ENCODE results near the gene MLEC. TPM values are rescaled to one million over a fixed set of nuclear protein-coding genes. Genes with fewer than 3 reads are reported as not detected.

The MLEC gene
- total and polyA plus RNA-seq, 5 donors = 93.6 to 257 (median 191) TPM

- Histone ChIP-seq H3K4me3 (ENCODE audit: low read length) (peak overlapping the region; percentile 59), H3K4me1 (ENCODE audit: control insufficient read depth, insufficient read depth, low read length) (peaks cover 14% of the 10 kb centered on the region), H3K27ac (ENCODE audit: low read length) (no peak overlapping the region), H3K9me3 (ENCODE audit: control insufficient read depth, low read length) (no peaks in the 10 kb centered on the region), H3K27me3 (ENCODE audit: control insufficient read depth, insufficient read depth) (no peaks in the 10 kb centered on the region)
- WGBS = 12% methylated on average over 33 of the region's 33 CpGs
- DNase-seq (peak in 2 of 3 donors; percentile 81 to 84), ATAC-seq (peak in 1 of 2 donors; percentile 3)
- intact Hi-C loops (cut with DNase I) = loop anchor here in 3 of 4 donors (5.0 to 10.0 kb wide), 5 partner anchors 55 to 325 kb away; partner anchors contain the start of genes UNC119B (in 2 of the 3), HNF1A (in 1 of the 3) and POP5 (in 1 of the 3)
These were observed 37.3 kb upstream of the MLEC start for GRCh38 chr12:120649442-120650232.

DNA sequence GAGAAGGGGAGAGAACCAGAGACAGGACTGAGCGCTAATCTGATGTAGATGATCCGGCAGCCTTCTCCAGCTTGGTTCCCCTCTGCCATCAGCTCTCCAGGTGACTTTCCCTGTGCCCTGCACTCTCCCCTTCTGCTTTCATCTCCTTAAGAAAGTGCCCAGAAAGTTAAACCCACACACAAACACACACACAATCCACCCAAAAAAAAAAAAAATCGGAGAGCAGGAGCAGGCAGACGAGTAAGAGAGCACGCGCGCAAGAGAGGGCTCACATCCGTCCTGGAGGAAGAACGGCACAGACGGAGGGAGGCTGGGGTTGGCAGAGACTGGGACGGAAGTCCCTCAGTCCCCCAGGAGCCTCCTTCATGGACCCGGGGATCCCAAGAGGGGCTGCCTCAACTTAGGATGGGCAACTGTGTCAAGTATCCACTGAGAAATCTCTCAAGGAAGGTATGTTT is 36.7 kb upstream of the MLEC start:
- peaks cover 14% of the 10 kb centered on the region for H3K4me1 ChIP-seq (ENCODE audit: control insufficient read depth, insufficient read depth, low read length)
- H3K4me3 ChIP-seq (ENCODE audit: low read length) = no peak overlapping the region
- intact Hi-C loops (cut with DNase I) = no loop called here
- H3K27ac ChIP-seq (ENCODE audit: low read length) = no peak overlapping the region
- no peak for DNase-seq
- H3K27me3 ChIP-seq (ENCODE audit: control insufficient read depth, insufficient read depth) = no peaks in the 10 kb centered on the region
- 51% methylated on average over 12 of the region's 12 CpGs for WGBS
- H3K9me3 ChIP-seq (ENCODE audit: control insufficient read depth, low read length) = no peaks in the 10 kb centered on the region
- ATAC-seq = no peak

DNA sequence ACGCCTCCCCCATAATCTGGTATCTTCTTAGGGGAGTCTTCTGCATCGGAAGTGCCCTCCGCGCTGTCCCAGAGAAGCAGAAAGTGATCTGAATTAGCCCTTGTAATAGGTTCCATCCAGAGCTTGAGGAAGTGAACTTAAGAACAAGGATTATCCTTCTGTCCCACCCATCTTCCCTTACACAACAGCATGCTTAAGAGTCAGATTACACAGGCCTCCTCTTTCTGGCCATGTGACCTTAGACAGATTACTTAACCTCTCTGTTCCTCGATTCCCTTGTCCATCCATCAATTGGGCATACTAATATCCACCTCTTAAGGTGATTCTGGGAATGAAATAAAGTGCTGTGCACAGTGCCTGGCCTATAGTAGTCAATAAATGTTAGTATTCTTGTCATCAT is 35.1 kb upstream of the MLEC start:
- DNase-seq (no peak), ATAC-seq (no peak)
- 51% methylated on average over 5 of the region's 5 CpGs for WGBS
- Histone ChIP-seq H3K4me1 (ENCODE audit: control insufficient read depth, insufficient read depth, low read length) (peaks cover 12% of the 10 kb centered on the region), H3K9me3 (ENCODE audit: control insufficient read depth, low read length) (no peaks in the 10 kb centered on the region), H3K27ac (ENCODE audit: low read length) (no peak overlapping the region), H3K4me3 (ENCODE audit: low read length) (no peak overlapping the region), H3K27me3 (ENCODE audit: control insufficient read depth, insufficient read depth) (no peaks in the 10 kb centered on the region)
- intact Hi-C loops (cut with DNase I) = no loop called here

GRCh38 chr12:120652656-120653435 is 34.1 kb upstream of the MLEC start:
- DNase-seq = no peak
- 56% methylated on average over 10 of the region's 10 CpGs for WGBS
- H3K4me1 ChIP-seq (ENCODE audit: control insufficient read depth, insufficient read depth, low read length) = peaks cover 12% of the 10 kb centered on the region
- H3K27ac ChIP-seq (ENCODE audit: low read length) = no peak overlapping the region
- intact Hi-C loops (cut with DNase I) = no loop called here
- no peaks in the 10 kb centered on the region for H3K27me3 ChIP-seq (ENCODE audit: control insufficient read depth, insufficient read depth)
- H3K9me3 ChIP-seq (ENCODE audit: control insufficient read depth, low read length) = no peaks in the 10 kb centered on the region
- no peak overlapping the region for H3K4me3 ChIP-seq (ENCODE audit: low read length)
- ATAC-seq = no peak

GRCh38 chr12:120653611-120654010 is 33.3 kb upstream of the MLEC start:
- no peak overlapping the region for H3K4me3 ChIP-seq (ENCODE audit: low read length)
- peaks cover 12% of the 10 kb centered on the region for H3K4me1 ChIP-seq (ENCODE audit: control insufficient read depth, insufficient read depth, low read length)
- H3K27ac ChIP-seq (ENCODE audit: low read length) = peak overlapping the region; percentile 82
- H3K27me3 ChIP-seq (ENCODE audit: control insufficient read depth, insufficient read depth) = no peaks in the 10 kb centered on the region
- WGBS = 89% methylated on average over 11 of the region's 11 CpGs
- ATAC-seq (no peak), DNase-seq (no peak)
- intact Hi-C loops (cut with DNase I) = no loop called here
- H3K9me3 ChIP-seq (ENCODE audit: control insufficient read depth, low read length) = no peaks in the 10 kb centered on the region

- intact Hi-C loops (cut with DNase I) = no loop called here
- WGBS = 58% methylated on average over 10 of the region's 10 CpGs
- peak; percentile 69 to 91 (median 84) for DNase-seq
- Histone ChIP-seq H3K27ac (ENCODE audit: low read length) (peak overlapping the region; percentile 82), H3K4me3 (ENCODE audit: low read length) (no peak overlapping the region), H3K4me1 (ENCODE audit: control insufficient read depth, insufficient read depth, low read length) (peaks cover 12% of the 10 kb centered on the region), H3K9me3 (ENCODE audit: control insufficient read depth, low read length) (no peaks in the 10 kb centered on the region), H3K27me3 (ENCODE audit: control insufficient read depth, insufficient read depth) (no peaks in the 10 kb centered on the region)
- ATAC-seq = peak; percentile 77 to 91
These were observed 32.3 kb upstream of the MLEC start for GRCh38 chr12:120654656-120655055.

DNA sequence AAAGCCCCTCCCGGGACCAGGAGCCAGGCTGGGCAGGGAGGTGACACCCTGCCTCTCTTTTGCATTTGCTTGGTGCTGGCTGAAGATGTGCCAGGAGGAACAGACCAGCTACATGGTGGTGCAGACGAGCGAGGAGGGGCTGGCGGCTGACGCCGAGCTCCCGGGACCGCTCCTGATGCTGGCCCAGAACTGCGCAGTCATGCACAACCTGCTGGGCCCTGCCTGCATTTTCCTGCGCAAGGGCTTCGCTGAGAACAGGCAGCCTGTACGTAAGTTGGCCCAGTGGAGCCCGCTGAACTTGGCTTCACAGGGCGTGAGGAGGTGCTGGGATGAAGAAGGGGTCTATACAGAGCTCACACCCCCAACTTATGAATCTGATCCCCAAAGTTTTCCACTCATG is 30.9 kb upstream of the MLEC start:
- 94% methylated on average over 14 of the region's 14 CpGs for WGBS
- Histone ChIP-seq H3K27ac (ENCODE audit: low read length) (no peak overlapping the region), H3K27me3 (ENCODE audit: control insufficient read depth, insufficient read depth) (no peaks in the 10 kb centered on the region), H3K9me3 (ENCODE audit: control insufficient read depth, low read length) (no peaks in the 10 kb centered on the region), H3K4me3 (ENCODE audit: low read length) (no peak overlapping the region), H3K4me1 (ENCODE audit: control insufficient read depth, insufficient read depth, low read length) (peaks cover 10% of the 10 kb centered on the region)
- ATAC-seq (no peak), DNase-seq (no peak)
- intact Hi-C loops (cut with DNase I) = no loop called here

DNA sequence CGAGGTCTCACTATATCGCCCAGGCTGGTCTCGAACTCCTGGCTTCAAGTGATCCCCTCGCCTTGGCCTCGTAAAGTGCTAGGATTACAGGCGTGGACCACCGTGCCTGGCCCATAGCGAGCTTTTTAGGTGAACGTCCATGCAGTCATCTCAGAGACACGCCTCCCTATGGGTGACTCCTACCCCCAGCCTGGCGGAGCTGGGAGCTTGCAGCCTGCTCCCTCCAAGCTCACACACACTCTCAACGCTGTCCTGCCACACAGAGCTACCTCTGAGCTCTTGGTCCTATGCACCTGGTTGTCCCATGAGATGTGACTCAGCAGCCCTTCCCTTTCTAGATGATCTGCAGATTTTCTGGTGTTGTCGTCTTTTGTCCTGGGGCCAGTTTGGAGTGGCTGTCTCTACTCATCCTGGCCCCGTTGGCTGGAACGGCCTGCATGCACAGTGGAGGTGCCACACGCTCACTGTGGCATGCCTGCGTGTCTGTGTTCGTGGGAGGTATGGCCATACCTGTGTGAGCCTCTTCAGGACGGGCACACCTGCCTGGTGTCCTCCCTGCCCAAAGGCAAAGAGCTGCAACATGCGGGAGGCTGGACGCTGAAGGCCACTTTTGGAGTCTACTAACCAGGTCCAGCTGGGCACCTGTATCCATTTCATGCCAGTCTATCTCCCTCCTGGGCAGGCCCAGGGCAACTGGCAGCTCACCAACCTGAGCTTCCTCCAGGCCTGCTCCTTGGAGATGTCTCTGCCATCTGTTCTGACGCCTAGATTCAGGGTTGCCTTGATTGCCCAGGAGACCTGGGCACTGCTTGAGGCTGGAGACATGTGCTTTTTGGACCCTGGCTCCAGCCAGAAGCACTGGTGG is 28.4 kb upstream of the MLEC start:
- no peaks in the 10 kb centered on the region for H3K27me3 ChIP-seq (ENCODE audit: control insufficient read depth, insufficient read depth)
- no peak overlapping the region for H3K27ac ChIP-seq (ENCODE audit: low read length)
- DNase-seq (no peak), ATAC-seq (no peak)
- intact Hi-C loops (cut with DNase I) = no loop called here
- no peaks in the 10 kb centered on the region for H3K9me3 ChIP-seq (ENCODE audit: control insufficient read depth, low read length)
- H3K4me1 ChIP-seq (ENCODE audit: control insufficient read depth, insufficient read depth, low read length) = peaks cover 10% of the 10 kb centered on the region
- WGBS = 88% methylated on average over 22 of the region's 22 CpGs
- no peak overlapping the region for H3K4me3 ChIP-seq (ENCODE audit: low read length)

DNA sequence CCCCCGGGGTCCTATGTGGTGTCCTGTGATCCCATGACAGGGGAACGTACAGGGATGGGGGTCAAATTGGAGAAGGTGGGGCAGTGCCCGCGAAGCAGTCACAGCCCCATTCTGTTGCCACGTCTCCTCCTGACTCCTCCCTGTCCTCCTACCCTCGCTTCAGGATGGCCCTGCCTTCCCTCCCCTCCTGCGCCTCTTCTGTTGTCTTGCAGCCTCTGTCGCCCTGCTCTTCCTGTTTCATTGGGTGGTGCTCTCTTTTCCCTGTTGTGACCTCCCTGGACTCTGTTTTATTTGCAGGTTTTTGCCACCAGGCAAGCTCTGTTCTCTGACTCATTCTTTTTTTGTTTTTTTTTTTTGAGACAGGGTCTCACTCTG is 27.8 kb upstream of the MLEC start:
- Histone ChIP-seq H3K4me1 (ENCODE audit: control insufficient read depth, insufficient read depth, low read length) (peaks cover 4% of the 10 kb centered on the region), H3K4me3 (ENCODE audit: low read length) (no peak overlapping the region), H3K9me3 (ENCODE audit: control insufficient read depth, low read length) (no peaks in the 10 kb centered on the region), H3K27ac (ENCODE audit: low read length) (no peak overlapping the region), H3K27me3 (ENCODE audit: control insufficient read depth, insufficient read depth) (no peaks in the 10 kb centered on the region)
- ATAC-seq = no peak
- WGBS = 49% methylated on average over 8 of the region's 8 CpGs
- no peak for DNase-seq
- intact Hi-C loops (cut with DNase I) = no loop called here

- no peak overlapping the region for H3K27ac ChIP-seq (ENCODE audit: low read length)
- no peaks in the 10 kb centered on the region for H3K4me1 ChIP-seq (ENCODE audit: control insufficient read depth, insufficient read depth, low read length)
- no peak overlapping the region for H3K4me3 ChIP-seq (ENCODE audit: low read length)
- H3K9me3 ChIP-seq (ENCODE audit: control insufficient read depth, low read length) = no peaks in the 10 kb centered on the region
- H3K27me3 ChIP-seq (ENCODE audit: control insufficient read depth, insufficient read depth) = no peaks in the 10 kb centered on the region
- no peak for ATAC-seq
- intact Hi-C loops (cut with DNase I) = no loop called here
- 98% methylated on average over 2 of the region's 2 CpGs for WGBS
- no peak for DNase-seq
These were observed 25.5 kb upstream of the MLEC start for GRCh38 chr12:120661432-120661831.

Data from right cardiac atrium (tissue), 5 donors.